HCT116 (cell line): ENCODE results near the gene KRTAP22-2.

Experiments used
- CTCF ChIP-seq, 3 experiments: fragments of 200-600 bp in 1 of 3; sonication (generic) in 1 of 3; IDR thresholded peaks in 2 of 3; conservative IDR thresholded peaks in 1 of 3; 2 replicates each; pipeline ENCODE4 v1.5.1; 2012 to 2017; ENCODE audit warnings: low read depth in 2 of 3, low read length in 2 of 3, antibody characterized with exemption in 1 of 3, borderline replicate concordance in 1 of 3, control low read depth in 1 of 3, mild to moderate bottlenecking in 1 of 3, mixed read lengths in 1 of 3, mixed run types in 1 of 3, moderate library complexity in 1 of 3; ENCODE audit not compliant: insufficient read depth in 1 of 3
- EZH2 ChIP-seq: fragments of 200-600 bp; sonication (generic); IDR thresholded peaks from 2 replicates; pipeline ENCODE4 v1.6.1; 2017; ENCODE audit warnings: antibody characterized with exemption, mixed run types
- FOSL1 ChIP-seq: IDR thresholded peaks from 2 replicates; pipeline ENCODE4 v1.6.1; 2012; ENCODE audit warnings: low read depth
- MAX ChIP-seq: IDR thresholded peaks from 2 replicates; pipeline ENCODE4 v1.6.1; 2012
- POLR2A ChIP-seq: IDR thresholded peaks from 2 replicates; pipeline ENCODE4 v1.7.0; 2011; ENCODE audit warnings: borderline replicate concordance; ENCODE audit not compliant: insufficient read depth, insufficient read length; ENCODE audit errors: extremely low read depth
- POLR2AphosphoS5 ChIP-seq: IDR thresholded peaks from 2 replicates; pipeline ENCODE4 v1.6.1; 2011; ENCODE audit warnings: mild to moderate bottlenecking, low read depth, low read length, moderate library complexity
- REST ChIP-seq: IDR thresholded peaks from 2 replicates; pipeline ENCODE4 v1.6.1; 2012; ENCODE audit warnings: low read depth
- SP1 ChIP-seq: IDR thresholded peaks from 2 replicates; pipeline ENCODE4 v1.6.1; 2012; ENCODE audit warnings: low read depth

- no peak for TF ChIP-seq CTCF (IDR thresholded peaks at IDR 0.05 in 2 of 3, conservative IDR thresholded peaks at IDR 0.05 in 1 of 3; ENCODE audit: borderline replicate concordance in 1 of 3, insufficient read depth in 1 of 3, low read depth in 2 of 3, low read length in 2 of 3)
- no peak for TF ChIP-seq MAX
- no peak for TF ChIP-seq POLR2A
- TF ChIP-seq REST = no peak
- TF ChIP-seq EZH2 = no peak
- TF ChIP-seq POLR2AphosphoS5 = no peak
- TF ChIP-seq SP1 = no peak
- TF ChIP-seq FOSL1 = no peak
Measured at GRCh38 chr21:30563072-30563471, 27.1 kb downstream of the KRTAP22-2 start.
